Epithelial cell of esophagus (primary cell): ENCODE data around the gene IGFBP4.

ENCODE experiments used
- DNase-seq: peaks from one replicate; pipeline ENCODE4 v3.0.0; 2010; ENCODE audit warnings: low read depth
- H3K4me3 ChIP-seq: 2 replicates; pipeline ENCODE4 v1.5.1; 2011; ENCODE audit warnings: mild to moderate bottlenecking, low read length, control low read depth
- TF ChIP-seq, protein P1 (sequence below): IDR thresholded peaks from 2 replicates; pipeline ENCODE4 v1.5.1; 2011; ENCODE audit warnings: low read depth, mild to moderate bottlenecking, low read length, control low read depth, inconsistent platforms; ENCODE audit not compliant: insufficient read depth; ENCODE audit errors: missing control alignments

IGFBP4 gene

DNA sequence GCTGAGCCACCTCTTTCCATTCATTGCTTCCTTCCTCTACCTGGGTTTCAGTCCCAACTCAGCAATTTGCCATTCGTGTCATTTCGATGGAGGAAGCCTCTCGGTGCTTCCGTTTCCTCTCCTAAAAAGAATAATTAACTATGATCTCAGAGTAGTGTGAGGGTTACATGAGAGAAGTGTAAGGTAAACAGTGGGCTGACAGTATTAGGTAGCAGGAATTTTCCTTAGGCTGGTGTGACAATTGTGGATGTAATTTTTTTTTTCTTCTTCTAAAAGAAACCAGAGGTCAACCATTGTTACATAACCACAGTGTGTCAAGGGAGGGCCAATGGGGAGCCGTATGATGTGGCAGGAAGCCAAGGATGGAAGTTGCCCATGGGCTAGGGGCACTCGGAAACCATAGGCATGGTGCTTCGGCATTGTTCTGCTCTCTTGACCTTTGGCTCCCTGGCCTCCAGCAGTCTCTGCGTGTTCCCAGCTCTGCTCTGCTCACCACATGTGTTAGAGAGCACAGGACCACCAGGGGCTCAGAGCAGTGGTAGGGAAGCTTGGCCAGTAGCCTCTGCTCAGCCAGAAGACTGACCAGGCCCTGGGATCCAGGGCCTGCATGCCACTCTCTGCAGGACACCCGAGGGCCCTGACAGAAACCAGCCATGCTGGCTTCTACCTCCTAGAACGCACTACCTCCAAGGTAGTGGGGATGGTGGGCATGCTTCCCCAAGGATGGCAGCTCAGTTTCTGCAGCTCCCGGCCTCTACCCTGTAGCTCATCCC is 23.5 kb upstream of the IGFBP4 start:
- no peak for DNase-seq
- TF ChIP-seq, protein P1, sequence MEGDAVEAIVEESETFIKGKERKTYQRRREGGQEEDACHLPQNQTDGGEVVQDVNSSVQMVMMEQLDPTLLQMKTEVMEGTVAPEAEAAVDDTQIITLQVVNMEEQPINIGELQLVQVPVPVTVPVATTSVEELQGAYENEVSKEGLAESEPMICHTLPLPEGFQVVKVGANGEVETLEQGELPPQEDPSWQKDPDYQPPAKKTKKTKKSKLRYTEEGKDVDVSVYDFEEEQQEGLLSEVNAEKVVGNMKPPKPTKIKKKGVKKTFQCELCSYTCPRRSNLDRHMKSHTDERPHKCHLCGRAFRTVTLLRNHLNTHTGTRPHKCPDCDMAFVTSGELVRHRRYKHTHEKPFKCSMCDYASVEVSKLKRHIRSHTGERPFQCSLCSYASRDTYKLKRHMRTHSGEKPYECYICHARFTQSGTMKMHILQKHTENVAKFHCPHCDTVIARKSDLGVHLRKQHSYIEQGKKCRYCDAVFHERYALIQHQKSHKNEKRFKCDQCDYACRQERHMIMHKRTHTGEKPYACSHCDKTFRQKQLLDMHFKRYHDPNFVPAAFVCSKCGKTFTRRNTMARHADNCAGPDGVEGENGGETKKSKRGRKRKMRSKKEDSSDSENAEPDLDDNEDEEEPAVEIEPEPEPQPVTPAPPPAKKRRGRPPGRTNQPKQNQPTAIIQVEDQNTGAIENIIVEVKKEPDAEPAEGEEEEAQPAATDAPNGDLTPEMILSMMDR, result no peak
- no peak overlapping the region for H3K4me3 ChIP-seq

GRCh38 chr17:40422990-40423633 is 20.1 kb upstream of the IGFBP4 start:
- no peak overlapping the region for H3K4me3 ChIP-seq
- DNase-seq, result no peak
- TF ChIP-seq, protein P1, result no peak

DNA sequence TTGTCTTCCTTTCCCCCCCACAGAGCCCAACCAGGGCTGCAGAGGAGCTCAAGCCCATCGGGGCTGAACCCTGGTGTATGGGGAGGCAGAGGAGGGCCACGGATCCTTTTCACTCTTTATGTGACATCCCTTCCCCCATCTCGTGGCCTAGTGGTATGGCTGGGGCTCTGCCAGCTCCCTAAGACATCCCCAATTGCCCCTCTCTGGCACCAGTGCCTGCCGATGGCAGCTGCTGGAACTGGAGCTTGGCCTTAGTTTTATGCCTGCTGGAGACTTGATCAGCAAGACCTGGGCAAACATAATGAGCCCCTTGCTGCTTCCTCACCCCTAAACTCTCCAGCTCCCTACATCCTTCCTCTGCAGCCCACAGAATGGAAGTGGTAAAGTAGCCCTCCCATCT is 17.5 kb upstream of the IGFBP4 start:
- no peak overlapping the region for H3K4me3 ChIP-seq
- TF ChIP-seq, protein P1, result no peak
- DNase-seq, result no peak

GRCh38 chr17:40427002-40427491 is 16.2 kb upstream of the IGFBP4 start:
- no peak for DNase-seq
- TF ChIP-seq, protein P1, result no peak
- no peak overlapping the region for H3K4me3 ChIP-seq

- H3K4me3 ChIP-seq, result no peak overlapping the region
- no peak for DNase-seq
- TF ChIP-seq, protein P1, result no peak
These were observed 12.7 kb upstream of the IGFBP4 start for GRCh38 chr17:40430272-40431230.

DNA sequence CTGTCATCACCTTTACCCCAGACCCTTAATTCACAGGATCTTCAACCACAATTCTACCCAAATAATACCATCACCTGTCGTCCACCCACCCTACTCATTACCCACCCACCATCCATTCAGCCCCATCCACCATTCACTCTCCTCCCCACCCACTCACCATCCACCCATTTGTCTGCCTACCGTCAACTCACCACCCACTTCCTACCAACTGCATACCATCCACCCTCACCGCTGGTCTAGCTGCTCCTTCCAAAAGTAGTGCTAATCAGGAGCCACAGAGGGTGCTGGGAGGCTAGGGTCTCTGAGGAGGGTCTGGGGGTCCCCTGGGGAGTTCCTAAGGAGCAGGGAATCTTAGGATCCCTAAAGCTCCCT is 12.0 kb upstream of the IGFBP4 start:
- TF ChIP-seq, protein P1, result no peak
- H3K4me3 ChIP-seq, result no peak overlapping the region
- DNase-seq, result no peak
